Skeletal muscle tissue (tissue), 4 donors: ENCODE data around the gene NFE2L2. TPM values are rescaled to one million over a fixed set of nuclear protein-coding genes. Genes with fewer than 3 reads are reported as not detected.

ENCODE experiments used
- H3K27ac ChIP-seq: one replicate; pipeline ENCODE4 v1.7.0; 2013; ENCODE audit warnings: mild to moderate bottlenecking, low read depth, low read length, inconsistent platforms
- H3K27me3 ChIP-seq, 3 donors: one replicate each; pipeline ENCODE4 v1.7.0; 2013; ENCODE audit warnings: low read length in 3 of 3; ENCODE audit not compliant: control insufficient read depth in 3 of 3, insufficient read depth in 3 of 3
- H3K36me3 ChIP-seq, 3 donors: one replicate each; pipeline ENCODE4 v1.7.0; 2013; ENCODE audit warnings: low read length in 3 of 3; ENCODE audit not compliant: control insufficient read depth in 3 of 3, insufficient read depth in 3 of 3
- H3K4me1 ChIP-seq, 3 donors: one replicate each; pipeline ENCODE4 v1.7.0; 2013; ENCODE audit warnings: low read length in 3 of 3, mild to moderate bottlenecking in 3 of 3; ENCODE audit not compliant: control insufficient read depth in 3 of 3, insufficient read depth in 3 of 3
- H3K4me3 ChIP-seq, 3 donors: one replicate each; pipeline ENCODE4 v1.7.0; 2013; ENCODE audit warnings: low read length in 3 of 3
- H3K9ac ChIP-seq, 3 donors: one replicate each; pipeline ENCODE4 v1.7.0; 2013; ENCODE audit warnings: low read length in 3 of 3, mild to moderate bottlenecking in 3 of 3, moderate library complexity in 2 of 3, low read depth in 1 of 3
- H3K9me3 ChIP-seq, 3 donors: one replicate each; pipeline ENCODE4 v1.7.0; 2013; ENCODE audit warnings: low read length in 3 of 3; ENCODE audit not compliant: control insufficient read depth in 3 of 3
- total RNA-seq: library from RNA; depleted of rRNA; stranded (reverse); fragments of >200 nt; gene quantifications from one replicate; pipeline ENCODE4 v1.2.3, GENCODE V29; 2014
- donor health status: Osteomylitis.

Gene NFE2L2
- total RNA-seq, 1 donor from 2014 or later = 21.4 TPM

DNA sequence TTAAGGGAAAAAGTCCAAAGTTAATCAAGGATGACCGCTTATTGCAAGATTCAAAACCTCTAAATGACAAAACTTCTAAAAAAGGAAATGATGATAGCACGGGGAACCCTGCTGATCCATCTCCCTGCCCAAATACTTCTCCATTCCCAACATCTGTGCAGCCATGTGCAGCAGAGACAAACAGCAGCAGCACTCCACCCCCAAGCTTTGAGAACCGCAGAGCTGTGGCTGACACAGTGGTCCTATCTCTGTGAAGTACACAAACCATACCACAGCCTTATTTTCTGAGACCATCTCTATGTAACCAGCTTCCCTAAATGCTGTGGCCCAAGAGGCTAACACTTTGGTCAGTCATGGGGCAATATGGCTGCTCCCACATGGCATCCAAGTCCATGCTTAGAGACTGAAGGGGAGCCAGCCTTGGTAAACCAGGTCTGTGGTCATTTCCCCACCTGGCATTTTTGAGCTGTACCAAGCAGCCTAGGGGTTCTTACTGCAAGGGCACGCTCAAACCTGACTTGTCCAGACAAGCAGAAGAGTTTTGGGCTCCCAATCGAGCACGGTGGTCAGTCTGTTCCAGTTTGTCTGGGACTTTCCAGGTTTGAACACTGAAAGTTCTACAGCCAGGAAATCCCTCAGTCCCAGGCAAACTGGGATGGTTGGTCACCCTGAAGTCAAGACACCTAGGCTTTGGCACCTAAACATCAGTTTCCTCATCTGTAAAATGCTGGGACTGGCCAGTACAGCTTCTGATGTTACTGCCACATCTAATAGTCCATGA is 17.1 kb upstream of the NFE2L2 start:
- Histone ChIP-seq H3K4me3 (no peak overlapping the region), H3K9ac (no peak overlapping the region), H3K36me3 (no peaks in the 10 kb centered on the region), H3K27ac (peak overlapping the region; percentile 22), H3K4me1 (peaks cover 19 to 38% (median 25%) of the 10 kb centered on the region in 3 donors), H3K9me3 (no peaks in the 10 kb centered on the region), H3K27me3 (no peaks in the 10 kb centered on the region)

DNA sequence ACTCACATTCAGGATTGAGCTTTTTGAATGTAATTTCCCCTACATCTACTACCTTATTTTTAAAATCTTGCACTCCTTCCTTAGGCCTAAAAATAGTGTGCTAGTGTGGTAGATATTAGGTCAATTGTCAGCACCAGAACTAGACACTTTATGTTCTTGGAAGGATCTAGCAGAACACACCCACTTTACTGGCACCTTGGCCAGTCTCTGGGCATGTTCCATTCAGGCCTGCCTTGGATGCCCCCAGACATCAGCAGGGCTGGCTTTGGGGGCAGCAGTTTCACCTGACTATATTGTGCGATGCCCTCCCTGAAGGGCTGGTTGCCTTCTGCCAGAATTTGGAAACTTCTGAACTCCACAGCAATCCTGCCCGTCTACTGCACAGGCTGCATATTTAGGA is 15.3 kb upstream of the NFE2L2 start:
- Histone ChIP-seq H3K4me1 (peaks cover 12 to 27% (median 15%) of the 10 kb centered on the region in 3 donors), H3K27ac (no peak overlapping the region), H3K9ac (no peak overlapping the region), H3K27me3 (no peaks in the 10 kb centered on the region), H3K36me3 (no peaks in the 10 kb centered on the region), H3K4me3 (no peak overlapping the region), H3K9me3 (no peaks in the 10 kb centered on the region)

DNA sequence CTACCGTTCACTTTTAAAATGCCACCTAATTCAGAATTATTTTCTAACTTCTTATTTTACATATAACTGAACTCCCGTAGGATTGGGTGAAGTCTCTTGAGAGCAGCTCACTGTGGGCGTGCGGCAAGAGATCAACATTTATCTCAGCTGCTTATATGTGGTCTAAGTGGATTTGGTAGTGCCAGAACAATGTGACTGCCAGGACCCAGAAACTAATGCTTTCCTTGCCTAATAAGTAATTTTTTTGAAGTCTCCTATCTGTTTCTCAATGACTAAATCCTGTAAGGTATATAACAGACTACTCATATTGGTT is 11.2 kb upstream of the NFE2L2 start:
- Histone ChIP-seq H3K9ac (no peak overlapping the region), H3K27me3 (no peaks in the 10 kb centered on the region), H3K4me3 (no peak overlapping the region), H3K9me3 (no peaks in the 10 kb centered on the region), H3K36me3 (no peaks in the 10 kb centered on the region), H3K4me1 (peaks cover 0 to 10% (median 6%) of the 10 kb centered on the region in 3 donors), H3K27ac (no peak overlapping the region)

DNA sequence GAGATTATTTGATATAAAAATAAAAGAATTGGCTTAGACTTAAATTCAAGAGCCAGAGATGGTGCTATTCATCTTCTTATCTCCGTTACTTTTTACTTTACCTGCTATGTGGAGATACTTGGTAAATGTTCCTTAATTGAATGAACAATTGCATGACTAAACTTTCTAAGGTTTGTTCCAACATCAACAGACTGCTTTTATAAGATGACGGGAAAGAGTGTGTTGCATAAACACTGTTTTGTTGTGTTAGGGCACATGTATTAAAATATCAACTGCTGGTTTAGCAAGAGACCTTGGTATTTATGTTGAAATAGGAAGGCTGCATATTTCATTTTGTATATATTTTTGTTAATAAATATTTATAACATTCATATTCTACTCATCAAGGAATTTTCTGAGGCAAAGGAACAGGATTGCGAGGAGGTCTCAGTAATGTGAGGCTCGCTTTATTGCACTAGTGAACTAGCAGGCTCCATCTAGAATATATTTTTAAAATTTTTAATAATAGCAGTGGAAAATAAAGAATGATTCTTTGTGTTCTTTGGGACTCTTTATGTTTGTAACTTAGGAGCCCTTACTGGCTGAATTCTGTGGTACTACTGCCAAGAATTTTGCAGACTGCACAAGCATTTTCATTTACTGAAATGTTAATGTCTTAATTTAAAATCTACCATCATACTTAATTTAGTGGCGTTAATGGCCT is 10.7 kb upstream of the NFE2L2 start:
- no peaks in the 10 kb centered on the region for H3K9me3 ChIP-seq
- no peaks in the 10 kb centered on the region for H3K36me3 ChIP-seq
- peaks cover 0 to 10% (median 6%) of the 10 kb centered on the region in 3 donors for H3K4me1 ChIP-seq
- H3K27me3 ChIP-seq = no peaks in the 10 kb centered on the region
- H3K9ac ChIP-seq = no peak overlapping the region
- H3K27ac ChIP-seq = no peak overlapping the region
- no peak overlapping the region for H3K4me3 ChIP-seq

DNA sequence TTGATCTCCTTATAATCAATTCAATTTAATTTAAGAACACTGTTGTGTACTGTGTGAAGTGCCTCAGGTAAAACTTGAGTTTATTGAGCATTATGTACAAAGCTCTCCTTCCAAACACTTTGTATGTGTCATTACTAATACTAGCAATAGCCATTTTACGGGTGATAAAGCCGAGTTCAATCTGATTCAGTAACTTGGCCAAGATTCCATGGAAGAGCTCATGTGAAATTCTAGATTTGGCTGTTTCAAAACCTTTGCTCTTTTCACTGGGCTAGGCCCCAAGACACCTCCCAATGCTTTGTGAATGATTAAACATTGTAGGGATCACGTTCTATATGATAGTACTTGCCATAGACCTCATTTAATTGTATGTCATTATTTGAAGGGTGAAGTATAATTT is 8.9 kb upstream of the NFE2L2 start:
- Histone ChIP-seq H3K4me1 (peaks cover 0 to 4% (median 0%) of the 10 kb centered on the region in 3 donors), H3K9ac (no peak overlapping the region), H3K36me3 (no peaks in the 10 kb centered on the region), H3K27me3 (no peaks in the 10 kb centered on the region), H3K27ac (no peak overlapping the region), H3K4me3 (no peak overlapping the region), H3K9me3 (no peaks in the 10 kb centered on the region)

DNA sequence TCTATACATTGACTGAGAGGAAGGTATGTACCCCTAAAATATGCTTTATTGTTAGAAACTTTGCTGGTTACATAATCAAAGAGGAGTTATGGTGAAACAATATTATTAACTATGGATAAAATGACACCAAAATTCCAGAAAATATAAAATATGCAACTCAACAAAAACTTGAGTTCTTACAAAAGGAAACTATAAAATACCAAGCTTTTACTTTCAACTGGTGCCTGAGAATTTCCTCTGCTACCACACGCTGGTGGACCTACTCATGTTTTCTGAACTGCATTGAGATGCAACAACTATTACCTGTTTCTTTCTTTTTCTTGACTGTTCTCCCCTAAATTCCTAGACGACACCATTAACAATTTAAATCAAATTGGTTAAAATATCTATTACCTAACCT is 8.2 kb upstream of the NFE2L2 start:
- H3K9ac ChIP-seq = no peak overlapping the region
- no peaks in the 10 kb centered on the region for H3K36me3 ChIP-seq
- peaks cover 0 to 4% (median 0%) of the 10 kb centered on the region in 3 donors for H3K4me1 ChIP-seq
- no peaks in the 10 kb centered on the region for H3K27me3 ChIP-seq
- no peak overlapping the region for H3K4me3 ChIP-seq
- no peaks in the 10 kb centered on the region for H3K9me3 ChIP-seq
- no peak overlapping the region for H3K27ac ChIP-seq

DNA sequence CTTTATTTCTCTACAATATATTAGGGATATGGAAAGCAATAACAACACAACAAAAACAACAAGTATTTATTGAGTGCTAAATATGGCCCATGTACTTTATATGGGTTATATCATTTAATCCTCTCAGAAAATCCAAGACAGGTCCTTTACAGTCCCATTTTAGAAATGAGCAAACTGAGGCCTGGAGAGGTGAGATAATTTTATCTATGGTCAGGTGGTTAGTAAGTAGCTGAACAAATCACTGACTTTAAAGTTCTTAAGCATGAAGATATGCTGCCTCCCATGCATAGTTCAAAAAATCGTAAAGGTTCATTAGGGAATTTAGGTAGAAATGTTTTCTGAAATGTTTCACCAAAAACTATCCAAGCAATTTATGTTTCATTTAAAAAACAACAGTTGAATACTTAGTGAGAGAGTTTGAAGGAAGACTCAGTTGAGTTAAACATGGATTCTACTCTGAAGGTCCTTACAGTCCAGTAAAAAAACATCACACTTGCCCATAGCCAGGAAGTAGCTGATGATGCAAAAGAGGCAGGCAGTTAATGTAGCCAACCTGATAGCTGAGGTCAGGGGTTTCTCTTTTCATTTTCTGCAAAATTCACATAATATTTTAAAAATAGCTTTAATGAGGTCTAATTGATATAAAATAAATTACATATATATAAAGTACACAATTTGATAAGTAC is 7.6 kb upstream of the NFE2L2 start:
- no peak overlapping the region for H3K9ac ChIP-seq
- H3K27ac ChIP-seq = no peak overlapping the region
- no peaks in the 10 kb centered on the region for H3K9me3 ChIP-seq
- H3K4me3 ChIP-seq = no peak overlapping the region
- no peaks in the 10 kb centered on the region for H3K36me3 ChIP-seq
- H3K27me3 ChIP-seq = no peaks in the 10 kb centered on the region
- peaks cover 0 to 4% (median 0%) of the 10 kb centered on the region in 3 donors for H3K4me1 ChIP-seq

DNA sequence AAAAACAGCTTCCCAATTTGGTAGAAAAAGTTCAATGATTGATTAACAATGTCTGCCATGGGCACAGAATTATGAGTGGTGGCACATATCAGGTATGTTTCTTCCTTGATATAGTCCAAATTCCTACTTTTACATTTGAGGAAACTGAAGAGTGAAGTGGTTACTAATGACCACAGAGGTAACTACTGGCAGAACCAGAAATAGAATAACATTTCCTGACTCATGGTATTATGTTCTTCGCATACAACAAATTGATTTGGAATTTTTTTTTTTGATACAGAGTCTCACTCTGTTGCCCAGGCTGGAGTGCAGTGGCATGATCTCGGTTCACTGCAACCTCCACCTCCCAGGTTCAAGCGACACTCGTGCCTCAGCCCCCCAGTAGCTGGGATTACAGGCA is 6.0 kb upstream of the NFE2L2 start:
- Histone ChIP-seq H3K27ac (no peak overlapping the region), H3K4me3 (no peak overlapping the region), H3K9me3 (no peaks in the 10 kb centered on the region)

DNA sequence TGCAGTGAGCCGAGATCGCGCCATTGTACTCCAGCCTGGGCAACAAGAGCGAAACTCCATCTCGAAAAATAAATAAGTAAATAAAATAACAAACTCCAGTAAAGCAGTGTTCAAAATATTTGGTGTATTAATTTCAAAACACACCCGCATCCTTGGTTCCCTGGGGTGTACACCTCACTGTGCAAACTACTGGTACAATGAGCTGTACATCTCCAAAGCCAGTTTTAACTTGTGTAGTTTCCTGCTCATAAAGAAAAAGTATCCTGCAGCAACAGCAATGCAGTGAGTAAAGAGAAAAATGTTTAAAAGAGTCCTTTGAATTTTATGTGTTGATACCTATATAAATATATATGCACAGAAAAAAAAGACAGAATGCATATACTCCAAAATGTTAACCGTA is 4.4 kb upstream of the NFE2L2 start:
- Histone ChIP-seq H3K9me3 (no peaks in the 10 kb centered on the region), H3K36me3 (no peaks in the 10 kb centered on the region), H3K4me3 (no peak overlapping the region), H3K27ac (no peak overlapping the region), H3K9ac (no peak overlapping the region), H3K27me3 (no peaks in the 10 kb centered on the region), H3K4me1 (peaks cover 6 to 16% (median 14%) of the 10 kb centered on the region in 3 donors)

More for the DNA sequence above, 6.0 kb upstream of the NFE2L2 start:
- Histone ChIP-seq H3K4me1 (peaks cover 6 to 14% (median 12%) of the 10 kb centered on the region in 3 donors), H3K9ac (no peak overlapping the region), H3K27me3 (no peaks in the 10 kb centered on the region), H3K36me3 (no peaks in the 10 kb centered on the region)
